Measurements from ENCODE around the gene VDR.

VDR gene

DNA sequence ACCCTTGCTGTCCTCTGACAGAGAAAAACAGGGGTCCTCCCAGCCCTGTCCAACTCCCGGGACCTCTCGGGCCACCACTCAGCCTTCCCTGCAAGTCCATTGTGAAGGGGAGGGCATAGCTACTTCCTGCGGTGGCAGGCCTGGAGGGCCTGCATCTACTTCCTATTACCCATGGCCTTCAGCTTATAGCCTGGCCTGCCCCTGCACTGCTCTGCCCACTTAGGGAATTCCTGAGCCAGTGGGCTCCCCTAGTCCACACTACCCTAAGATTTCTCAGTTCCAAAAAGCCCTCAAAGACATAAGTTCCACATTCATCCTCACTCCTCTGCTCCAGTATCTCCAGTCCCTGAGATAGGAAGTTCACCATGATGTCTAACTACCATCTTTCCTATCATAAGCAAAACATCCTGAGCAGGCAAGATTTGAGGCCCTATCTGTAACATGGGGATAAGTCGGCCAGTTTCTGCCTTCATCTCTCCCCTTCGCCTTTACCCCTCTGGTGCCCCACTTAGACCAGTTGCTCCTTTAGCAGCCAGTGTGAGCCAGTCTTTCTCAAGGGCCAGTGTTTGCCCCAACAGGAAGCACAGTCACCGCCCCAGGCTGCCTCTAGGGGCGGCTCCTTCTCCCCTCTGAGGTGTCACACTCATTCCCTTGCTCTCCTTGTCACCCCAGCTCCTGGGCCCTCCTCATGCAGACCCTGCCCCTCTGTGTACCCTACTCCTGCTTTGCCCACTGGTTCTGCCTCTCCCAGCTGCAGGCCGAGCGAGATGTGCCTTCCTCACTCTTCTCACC, 96.0 kb downstream of the VDR start:
- H3K4me1 ChIP-seq (ENCODE audit: insufficient read depth, insufficient read length), result peaks cover 31% of the 10 kb centered on the region
- H3K9me3 ChIP-seq (ENCODE audit: insufficient read depth, low read length), result no peaks in the 10 kb centered on the region
- no peak for TF ChIP-seq ZNF274 (IDR thresholded peaks at IDR 0.05; ENCODE audit: low read depth, low read length)
- TF ChIP-seq SUZ12 (IDR thresholded peaks at IDR 0.05; ENCODE audit: extremely low read depth, insufficient read depth, insufficient read length), result no peak
- no peak for TF ChIP-seq YY1 (IDR thresholded peaks at IDR 0.05; ENCODE audit: insufficient read depth, insufficient read length)
- H3K4me3 ChIP-seq (ENCODE audit: insufficient read length, low read depth), result no peak overlapping the region
- no peak for DNase-seq (ENCODE audit: low read depth, low spot score)
- H3K36me3 ChIP-seq (ENCODE audit: insufficient read depth, insufficient read length, low read length), result peaks cover 44% of the 10 kb centered on the region
- H3K27me3 ChIP-seq (ENCODE audit: insufficient read depth, insufficient read length), result no peaks in the 10 kb centered on the region
- H3K9ac ChIP-seq (ENCODE audit: insufficient read length, low read depth), result peak overlapping the region; percentile 57

GRCh38 chr12:47808050-47808449, 96.7 kb downstream of the VDR start:
- Histone ChIP-seq H3K27me3 (ENCODE audit: insufficient read depth, insufficient read length) (no peaks in the 10 kb centered on the region), H3K9me3 (ENCODE audit: insufficient read depth, low read length) (no peaks in the 10 kb centered on the region), H3K36me3 (ENCODE audit: insufficient read depth, insufficient read length, low read length) (peaks cover 51% of the 10 kb centered on the region), H3K9ac (ENCODE audit: insufficient read length, low read depth) (no peak overlapping the region), H3K4me1 (ENCODE audit: insufficient read depth, insufficient read length) (peaks cover 36% of the 10 kb centered on the region), H3K4me3 (ENCODE audit: insufficient read length, low read depth) (no peak overlapping the region)
- TF ChIP-seq YY1 (IDR thresholded peaks at IDR 0.05; ENCODE audit: insufficient read depth, insufficient read length) (no peak), SUZ12 (IDR thresholded peaks at IDR 0.05; ENCODE audit: extremely low read depth, insufficient read depth, insufficient read length) (no peak), ZNF274 (IDR thresholded peaks at IDR 0.05; ENCODE audit: low read depth, low read length) (no peak)
- no peak for DNase-seq (ENCODE audit: low read depth, low spot score)

DNA sequence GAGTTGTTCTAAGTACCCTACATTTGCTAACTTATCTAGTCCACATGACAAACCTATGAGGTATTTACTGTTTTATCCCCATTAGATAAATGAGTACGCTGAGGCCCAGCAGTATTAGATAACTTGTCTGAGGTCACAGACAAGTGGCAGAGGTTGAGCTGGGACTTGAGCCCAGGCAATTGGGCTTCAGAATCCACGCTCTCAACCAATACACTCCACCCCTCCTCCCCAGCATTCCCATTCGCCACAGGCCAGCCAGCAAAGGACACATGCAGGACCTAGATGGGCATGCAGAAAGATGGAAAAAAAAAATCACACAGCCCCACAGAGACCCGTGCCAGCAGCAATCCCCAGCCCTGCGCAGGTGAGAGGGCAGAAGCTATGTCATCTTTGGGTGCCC, 97.5 kb downstream of the VDR start:
- Histone ChIP-seq H3K4me1 (ENCODE audit: insufficient read depth, insufficient read length) (peaks cover 41% of the 10 kb centered on the region), H3K9ac (ENCODE audit: insufficient read length, low read depth) (no peak overlapping the region), H3K36me3 (ENCODE audit: insufficient read depth, insufficient read length, low read length) (peaks cover 58% of the 10 kb centered on the region), H3K27me3 (ENCODE audit: insufficient read depth, insufficient read length) (no peaks in the 10 kb centered on the region), H3K9me3 (ENCODE audit: insufficient read depth, low read length) (no peaks in the 10 kb centered on the region), H3K4me3 (ENCODE audit: insufficient read length, low read depth) (no peak overlapping the region)
- TF ChIP-seq ZNF274 (IDR thresholded peaks at IDR 0.05; ENCODE audit: low read depth, low read length), result no peak
- no peak for DNase-seq (ENCODE audit: low read depth, low spot score)

- H3K36me3 ChIP-seq (ENCODE audit: insufficient read depth, insufficient read length, low read length), result peaks cover 71% of the 10 kb centered on the region
- TF ChIP-seq SUZ12 (IDR thresholded peaks at IDR 0.05; ENCODE audit: extremely low read depth, insufficient read depth, insufficient read length) (no peak), ZNF274 (IDR thresholded peaks at IDR 0.05; ENCODE audit: low read depth, low read length) (no peak)
Measured at GRCh38 chr12:47805417-47805816, 99.4 kb downstream of the VDR start.

GRCh38 chr12:47804171-47804570, 100.6 kb downstream of the VDR start:
- Histone ChIP-seq H3K36me3 (ENCODE audit: insufficient read depth, insufficient read length, low read length) (peaks cover 83% of the 10 kb centered on the region), H3K4me3 (ENCODE audit: insufficient read length, low read depth) (no peak overlapping the region), H3K27me3 (ENCODE audit: insufficient read depth, insufficient read length) (no peaks in the 10 kb centered on the region), H3K9me3 (ENCODE audit: insufficient read depth, low read length) (no peaks in the 10 kb centered on the region), H3K4me1 (ENCODE audit: insufficient read depth, insufficient read length) (peaks cover 52% of the 10 kb centered on the region), H3K9ac (ENCODE audit: insufficient read length, low read depth) (no peak overlapping the region)
- DNase-seq (ENCODE audit: low read depth, low spot score), result no peak
- TF ChIP-seq YY1 (IDR thresholded peaks at IDR 0.05; ENCODE audit: insufficient read depth, insufficient read length), result no peak
- no peak for TF ChIP-seq ZNF274 (IDR thresholded peaks at IDR 0.05; ENCODE audit: low read depth, low read length)
- TF ChIP-seq SUZ12 (IDR thresholded peaks at IDR 0.05; ENCODE audit: extremely low read depth, insufficient read depth, insufficient read length), result no peak

More at GRCh38 chr12:47805417-47805816, 99.4 kb downstream of the VDR start:
- H3K4me3 ChIP-seq (ENCODE audit: insufficient read length, low read depth), result no peak overlapping the region
- H3K9me3 ChIP-seq (ENCODE audit: insufficient read depth, low read length), result no peaks in the 10 kb centered on the region
- H3K27me3 ChIP-seq (ENCODE audit: insufficient read depth, insufficient read length), result no peaks in the 10 kb centered on the region
- H3K9ac ChIP-seq (ENCODE audit: insufficient read length, low read depth), result no peak overlapping the region
- peaks cover 49% of the 10 kb centered on the region for H3K4me1 ChIP-seq (ENCODE audit: insufficient read depth, insufficient read length)
- no peak for DNase-seq (ENCODE audit: low read depth, low spot score)

- Histone ChIP-seq H3K36me3 (ENCODE audit: insufficient read depth, insufficient read length, low read length) (peaks cover 90% of the 10 kb centered on the region), H3K9ac (ENCODE audit: insufficient read length, low read depth) (no peak overlapping the region), H3K4me3 (ENCODE audit: insufficient read length, low read depth) (no peak overlapping the region), H3K9me3 (ENCODE audit: insufficient read depth, low read length) (no peaks in the 10 kb centered on the region), H3K4me1 (ENCODE audit: insufficient read depth, insufficient read length) (peaks cover 53% of the 10 kb centered on the region), H3K27me3 (ENCODE audit: insufficient read depth, insufficient read length) (no peaks in the 10 kb centered on the region)
- TF ChIP-seq YY1 (IDR thresholded peaks at IDR 0.05; ENCODE audit: insufficient read depth, insufficient read length) (no peak), SUZ12 (IDR thresholded peaks at IDR 0.05; ENCODE audit: extremely low read depth, insufficient read depth, insufficient read length) (no peak)
- no peak for DNase-seq (ENCODE audit: low read depth, low spot score)
Measured at GRCh38 chr12:47803191-47803875, 101.5 kb downstream of the VDR start.

DNA sequence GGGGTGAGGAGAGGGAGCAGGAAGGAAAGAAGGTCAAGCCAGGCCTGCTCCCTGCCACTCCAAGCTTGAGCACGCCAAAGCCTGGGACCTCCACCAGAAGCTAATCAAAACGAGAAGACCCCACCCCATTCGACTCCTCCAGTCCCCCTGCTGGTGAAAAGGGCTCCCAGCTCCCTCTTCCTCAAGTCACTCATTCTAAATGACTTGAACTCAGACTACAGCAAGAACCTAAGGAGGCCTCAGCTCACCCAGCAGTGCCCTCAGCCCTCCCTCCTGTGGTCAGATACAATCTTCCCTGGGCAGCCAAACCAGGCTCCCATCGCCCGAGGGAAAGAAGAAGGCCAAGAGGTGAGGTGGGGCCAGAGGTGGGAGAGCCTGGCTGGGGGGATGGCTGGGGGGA, 102.5 kb downstream of the VDR start:
- Histone ChIP-seq H3K4me1 (ENCODE audit: insufficient read depth, insufficient read length) (peaks cover 45% of the 10 kb centered on the region), H3K9me3 (ENCODE audit: insufficient read depth, low read length) (no peaks in the 10 kb centered on the region), H3K36me3 (ENCODE audit: insufficient read depth, insufficient read length, low read length) (peaks cover 93% of the 10 kb centered on the region), H3K27me3 (ENCODE audit: insufficient read depth, insufficient read length) (no peaks in the 10 kb centered on the region), H3K9ac (ENCODE audit: insufficient read length, low read depth) (no peak overlapping the region), H3K4me3 (ENCODE audit: insufficient read length, low read depth) (no peak overlapping the region)
- TF ChIP-seq SUZ12 (IDR thresholded peaks at IDR 0.05; ENCODE audit: extremely low read depth, insufficient read depth, insufficient read length) (no peak), ZNF274 (IDR thresholded peaks at IDR 0.05; ENCODE audit: low read depth, low read length) (no peak), YY1 (IDR thresholded peaks at IDR 0.05; ENCODE audit: insufficient read depth, insufficient read length) (no peak)
- no peak for DNase-seq (ENCODE audit: low read depth, low spot score)

Measured in NT2/D1 (cell line).